Measurements from ENCODE around the gene RHBDL2. TPM values are rescaled to one million over a fixed set of nuclear protein-coding genes. Genes with fewer than 3 reads are reported as not detected.

RHBDL2 gene
- total and polyA plus RNA-seq, 2 donors (not counting 1 experiment from before 2014, with no cell fraction given), result not detected

GRCh38 chr1:38860454-38860795, 81.2 kb downstream of the RHBDL2 start:
- Histone ChIP-seq H3K27me3 (replicated peaks in 1 of 4; ENCODE audit: control extremely low read depth in 1 of 4, control insufficient read depth in 3 of 4, insufficient read depth in 4 of 4, low read length in 3 of 4) (no peaks in the 10 kb centered on the region), H2AFZ (ENCODE audit: insufficient read depth, low read depth, low read length, poor library complexity, severe bottlenecking) (peak overlapping the region; percentile 77), H4K20me1 (ENCODE audit: control insufficient read depth, insufficient read depth, low read length, poor library complexity, severe bottlenecking) (peaks cover 24% of the 10 kb centered on the region), H3K79me2 (ENCODE audit: control insufficient read depth, insufficient read depth, low read length) (peaks cover 56% of the 10 kb centered on the region), H3K9me3 (ENCODE audit: control extremely low read depth in 1 of 3, control insufficient read depth in 2 of 3, insufficient read depth in 1 of 3, low read length in 2 of 3) (no peaks in the 10 kb centered on the region), H3K9ac (ENCODE audit: low read length) (peak overlapping the region; percentile 74), H3K36me3 (replicated peaks in 1 of 2; ENCODE audit: control extremely low read depth in 1 of 2, control insufficient read depth in 1 of 2, extremely low read depth in 1 of 2, insufficient read depth in 2 of 2, low read length in 1 of 2) (peaks cover 0 to 24% of the 10 kb centered on the region in 2 experiments), H3K4me3 (ENCODE audit: control extremely low read depth in 1 of 5, extremely low read depth in 1 of 5, insufficient read depth in 1 of 5, low read depth in 2 of 5, low read length in 4 of 5) (peak overlapping the region; percentile 68 to 92 (median 83)), H3K4me1 (ENCODE audit: control insufficient read depth in 2 of 2, insufficient read depth in 2 of 2, low read length in 2 of 2) (peaks cover 22 to 31% of the 10 kb centered on the region in 2 donors), H3K27ac (ENCODE audit: low read length in 2 of 2) (peak overlapping the region; percentile 70 to 82), H3K4me2 (replicated peaks; ENCODE audit: low read depth, low read length, poor library complexity, severe bottlenecking) (peak overlapping the region; percentile 73)
- ATAC-seq (ENCODE audit: low read depth) (no peak), DNase-seq (no peak)
- Mint-ChIP-seq H3K9me3 (ENCODE audit: insufficient read depth) (no peaks in the 10 kb centered on the region), H3K27me3 (no peaks in the 10 kb centered on the region), H3K27ac (peak overlapping the region; percentile 96), H3K4me1 (peaks cover 50% of the 10 kb centered on the region), H3K4me3 (peak overlapping the region; percentile 93)
- TF ChIP-seq CTCF (IDR thresholded peaks at IDR 0.05) (no peak), EZH2 (IDR thresholded peaks at IDR 0.05; ENCODE audit: borderline replicate concordance, insufficient read depth, low read depth, low read length, poor library complexity, severe bottlenecking) (no peak)
- intact Hi-C loops (cut with micrococcal nuclease), result no loop called here
- POLR2A ChIA-PET, result interaction anchor here (3.1 kb wide), 1 partner anchor 13 kb away, joined by 16 read pairs; the partner anchor contains the start of gene MYCBP
- 3% methylated on average over 4 of the region's 6 CpGs for WGBS (ENCODE audit: insufficient coverage)
- CTCF ChIA-PET, result interaction anchor here (0.6 kb wide), 1 partner anchor 876 kb away, joined by 3 read pairs; no protein-coding TSS in a partner anchor

Measured in B cell (primary cell).